Measurements from ENCODE around the gene TTPAL.

TTPAL gene

GRCh38 chr20:44501448-44501847 is 25.8 kb downstream of the TTPAL start:
- DNase-seq = no peak

DNA sequence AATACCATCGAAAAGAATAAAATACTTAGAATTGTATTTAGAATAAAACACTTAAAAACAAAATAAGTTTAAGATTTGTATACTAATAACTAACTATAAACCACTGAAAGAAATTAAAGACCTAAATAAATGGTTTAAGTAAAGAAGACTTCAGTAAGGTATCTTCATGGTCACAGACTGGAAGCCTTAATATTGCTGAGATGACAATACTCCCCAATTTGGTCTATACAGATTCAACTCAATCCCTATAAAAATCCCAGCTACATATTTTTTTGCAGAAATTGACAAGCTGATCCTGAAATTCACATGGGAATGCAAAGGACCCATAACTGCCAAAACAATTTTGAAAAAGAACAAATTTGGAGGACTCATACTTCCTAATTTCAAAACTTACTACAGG is 27.3 kb downstream of the TTPAL start:
- DNase-seq = no peak

- DNase-seq = no peak
These were observed 29.0 kb downstream of the TTPAL start for GRCh38 chr20:44504402-44505307.

GRCh38 chr20:44509762-44510161 is 34.1 kb downstream of the TTPAL start:
- DNase-seq = no peak

DNA sequence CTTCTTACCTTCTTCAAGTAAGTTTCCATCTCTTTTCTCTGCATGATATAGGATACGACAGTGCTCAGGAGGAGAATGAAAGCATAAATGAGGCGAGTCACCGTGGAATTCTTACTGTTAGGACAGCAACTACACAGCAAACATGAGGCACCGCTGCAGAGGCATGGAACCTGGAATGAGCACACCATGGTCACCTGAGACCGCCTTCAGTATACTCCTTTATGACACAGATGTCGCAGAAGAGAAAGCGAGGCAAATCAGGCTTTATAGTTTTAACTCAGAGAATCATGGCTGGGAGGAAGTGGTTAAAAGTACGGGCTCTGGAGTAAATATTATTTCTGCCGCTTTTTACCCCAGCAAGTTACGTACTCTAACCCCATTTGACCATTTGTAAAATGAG is 38.2 kb downstream of the TTPAL start:
- DNase-seq = no peak

DNA sequence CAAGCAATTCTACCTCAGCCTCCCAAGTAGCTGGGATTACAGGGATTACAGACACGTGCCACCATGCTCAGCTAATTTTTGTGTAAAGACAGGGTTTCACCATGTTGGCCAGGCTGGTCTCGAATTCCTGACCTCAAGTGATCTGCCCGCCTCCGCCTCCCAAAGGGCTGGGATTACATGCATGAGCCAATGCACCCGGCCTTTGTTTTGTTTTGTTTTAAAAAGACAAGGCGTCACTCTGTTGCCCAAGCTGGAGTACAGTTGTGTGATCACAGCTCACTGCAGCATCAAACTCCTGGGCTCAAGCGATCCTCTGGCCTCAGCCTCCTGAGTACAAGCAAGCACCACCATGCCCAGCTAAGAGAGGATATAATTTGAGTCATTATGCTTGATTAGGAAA is 40.8 kb downstream of the TTPAL start:
- no peak for DNase-seq

GRCh38 chr20:44517454-44517853 is 41.8 kb downstream of the TTPAL start:
- DNase-seq = no peak

DNA sequence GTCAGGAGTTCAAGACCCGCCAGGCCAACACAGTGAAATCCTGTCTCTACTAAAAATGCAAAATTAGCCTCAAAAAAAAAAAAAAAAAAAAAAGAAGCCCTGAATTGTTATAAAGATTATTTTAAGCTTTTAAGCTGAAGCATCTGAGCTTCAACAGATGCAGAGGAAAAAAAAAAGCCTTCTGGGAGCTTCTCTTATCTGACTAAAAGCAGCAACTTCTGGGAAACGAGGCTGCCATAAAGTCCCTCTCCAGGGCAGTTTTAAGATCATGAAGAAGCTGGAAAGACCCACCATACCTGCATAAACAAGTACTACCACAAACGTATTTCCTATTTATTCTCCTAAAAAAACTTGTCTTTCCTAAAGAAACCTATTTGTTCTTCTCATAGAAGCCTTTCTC is 42.6 kb downstream of the TTPAL start:
- DNase-seq = no peak

- no peak for DNase-seq
These were observed 45.2 kb downstream of the TTPAL start for GRCh38 chr20:44520881-44521280.

DNA sequence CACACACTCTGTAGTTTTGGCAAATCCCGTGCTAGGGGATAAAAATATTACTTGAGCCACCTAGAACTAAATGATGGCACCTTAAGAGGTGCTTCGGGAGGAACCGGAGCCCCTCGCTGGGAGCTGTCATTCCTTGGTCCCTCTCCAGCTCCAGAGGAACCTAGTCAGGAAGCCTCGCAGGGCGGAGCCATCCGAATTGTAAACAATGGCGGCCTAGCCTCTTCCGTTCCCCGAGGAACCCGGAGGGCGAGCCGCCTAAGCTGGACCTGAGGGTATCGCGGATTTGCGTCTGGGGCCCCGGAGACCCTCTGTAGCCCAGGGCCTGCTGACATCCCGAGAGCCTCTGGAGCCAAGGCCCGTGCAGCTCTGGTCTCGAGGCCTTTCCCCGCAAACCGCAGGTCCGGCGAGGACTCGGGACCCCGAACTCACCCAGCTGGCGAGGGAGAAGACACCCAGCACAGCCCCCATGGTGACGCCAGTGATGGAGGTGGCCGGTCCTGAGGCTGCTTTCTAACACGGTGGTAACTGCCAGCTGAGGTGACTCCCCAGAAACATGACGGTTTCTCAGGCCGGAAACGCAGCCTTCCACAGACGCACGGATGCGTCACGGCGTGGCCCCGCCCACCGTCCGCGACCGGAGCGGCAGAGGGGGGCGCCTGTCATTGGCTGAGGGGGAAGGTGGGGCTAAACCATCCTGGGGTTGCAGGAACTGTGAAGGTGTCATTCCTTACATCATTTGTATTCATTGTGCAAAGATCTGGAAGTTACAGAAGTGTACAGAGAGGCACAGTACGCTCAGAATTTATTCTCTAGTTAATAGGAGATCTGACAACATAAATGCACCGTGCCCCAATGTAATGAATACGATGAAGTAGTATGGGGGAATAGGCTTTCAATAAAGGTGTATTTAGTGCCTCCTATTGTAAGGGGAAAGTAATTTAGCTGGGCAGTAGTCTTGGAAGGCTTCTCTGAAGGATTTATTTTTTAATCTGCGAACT is 46.1 kb downstream of the TTPAL start, which contains the start of gene SERINC3:
TSS of gene SERINC3 (minus strand) at position 587 of the 998 bp plus-strand sequence. CDS start at position 468, 119 bp downstream.
- peak; percentile 93 for DNase-seq

GRCh38 chr20:44522841-44523240 is 47.2 kb downstream of the TTPAL start:
- no peak for DNase-seq

DNA sequence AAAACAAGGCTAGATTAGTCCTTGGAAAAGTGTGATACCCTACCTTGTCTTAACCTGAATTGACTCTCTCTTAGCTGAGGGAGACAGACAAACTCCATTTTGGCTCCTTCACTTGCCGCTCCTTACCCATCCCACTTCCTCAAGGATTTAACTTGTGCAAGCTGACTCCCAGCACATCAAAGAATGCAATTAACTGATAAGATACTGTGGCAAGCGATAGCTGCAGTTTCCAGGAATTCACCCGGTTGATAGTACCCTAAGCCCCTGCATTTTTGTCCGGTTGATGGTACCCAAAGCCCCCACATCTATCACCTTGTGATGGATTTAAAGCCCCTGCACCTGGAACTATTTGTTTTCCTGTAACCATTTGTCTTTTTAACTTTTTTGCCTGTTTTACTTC is 48.1 kb downstream of the TTPAL start:
- DNase-seq = no peak

GRCh38 chr20:44526129-44526528 is 50.5 kb downstream of the TTPAL start:
- DNase-seq = no peak

- DNase-seq = no peak
These were observed 52.1 kb downstream of the TTPAL start for GRCh38 chr20:44527716-44528199.

DNA sequence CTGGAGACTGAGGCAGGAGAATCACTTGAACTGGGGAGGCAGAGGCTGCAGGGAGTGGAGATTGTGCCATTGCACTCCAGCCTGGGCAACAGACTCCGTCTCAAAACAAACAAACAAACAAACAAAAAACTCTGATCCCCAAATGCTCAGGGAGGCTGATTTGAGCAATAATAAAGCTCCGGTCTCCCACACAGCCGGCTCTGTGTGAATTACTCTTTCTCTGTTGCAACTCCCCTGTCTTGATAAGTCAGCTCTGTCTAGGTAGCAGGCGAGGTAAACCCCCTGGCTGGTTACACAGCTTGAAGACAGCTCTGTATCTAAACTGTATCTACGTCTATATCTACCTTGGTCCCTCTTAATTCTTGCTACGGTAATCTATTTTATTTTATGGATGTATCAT is 52.6 kb downstream of the TTPAL start:
- no peak for DNase-seq

GRCh38 chr20:44532259-44532980 is 56.7 kb downstream of the TTPAL start:
- DNase-seq = no peak

GRCh38 chr20:44532981-44533331 is 57.3 kb downstream of the TTPAL start:
- no peak for DNase-seq

- DNase-seq = no peak
These were observed 58.3 kb downstream of the TTPAL start for GRCh38 chr20:44533928-44534327.

GRCh38 chr20:44536175-44536574 is 60.5 kb downstream of the TTPAL start:
- DNase-seq = no peak

GRCh38 chr20:44537993-44538392 is 62.3 kb downstream of the TTPAL start:
- no peak for DNase-seq

DNA sequence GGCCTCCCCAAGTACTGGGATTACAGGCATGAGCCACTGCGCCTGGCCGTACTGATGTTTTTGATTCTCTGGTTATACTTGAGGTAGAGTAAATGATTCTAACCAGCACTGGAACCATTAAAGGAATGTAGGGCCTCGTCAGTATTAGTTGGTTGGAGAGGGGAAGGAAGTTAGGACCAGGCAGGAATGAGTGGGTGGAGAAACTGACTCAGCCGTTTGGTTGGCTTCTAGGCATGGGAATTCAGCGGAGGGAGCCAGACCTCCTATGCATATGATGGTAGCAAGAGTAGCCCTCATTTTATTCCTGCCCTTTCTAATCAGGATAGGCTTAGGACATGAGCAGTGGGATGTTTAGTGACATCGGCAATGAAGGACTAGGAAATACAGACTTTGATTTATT is 65.2 kb downstream of the TTPAL start:
- DNase-seq = no peak

- no peak for DNase-seq
These were observed 66.3 kb downstream of the TTPAL start for GRCh38 chr20:44541992-44542391.

DNA sequence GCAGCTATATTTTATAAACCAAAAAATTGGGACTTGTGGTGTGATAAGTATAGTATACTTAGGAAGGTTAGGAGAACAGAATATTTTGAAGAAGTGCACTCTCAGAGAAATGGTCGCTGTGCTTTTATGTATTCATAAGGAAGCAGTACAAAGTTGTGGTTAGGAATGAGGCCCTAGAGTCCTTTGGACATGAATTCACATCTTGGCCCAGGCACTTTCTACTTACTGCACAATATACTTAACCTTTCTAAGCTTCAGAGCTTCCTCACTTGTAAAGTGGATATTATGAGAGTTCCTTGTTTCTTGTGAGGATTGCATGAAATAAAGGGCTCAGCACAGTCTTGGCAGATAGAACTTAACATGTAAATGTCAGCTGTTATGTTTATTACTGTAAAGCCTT is 67.2 kb downstream of the TTPAL start:
- DNase-seq = no peak
